Measurements from ENCODE around the gene KMT2D. TPM values are rescaled to one million over a fixed set of nuclear protein-coding genes. Genes with fewer than 3 reads are reported as not detected.

KMT2D gene
- total RNA-seq, 1 experiment from 2014 or later: 41.9 TPM

- Histone ChIP-seq H3K27me3 (ENCODE audit: low read length) (no peaks in the 10 kb centered on the region), H3K4me3 (ENCODE audit: low read length) (no peak overlapping the region), H3K79me2 (ENCODE audit: low read length) (no peaks in the 10 kb centered on the region), H3K4me1 (ENCODE audit: insufficient read depth, low read length) (peaks cover 4% of the 10 kb centered on the region; the same call in 1 of the 2 replicates), H3K36me3 (ENCODE audit: low read depth, low read length) (peaks cover 38% of the 10 kb centered on the region), H3K9me2 (replicated peaks; ENCODE audit: low read length) (no peaks in the 10 kb centered on the region), H2AFZ (ENCODE audit: low read length) (no peak overlapping the region), H3K9ac (ENCODE audit: low read length) (no peak overlapping the region), H4K20me1 (ENCODE audit: low read length) (no peaks in the 10 kb centered on the region), H3K27ac (ENCODE audit: low read length) (no peak overlapping the region), H3K4me2 (ENCODE audit: low read length) (no peak overlapping the region), H3F3A (ENCODE audit: low read length, unreplicated experiment) (peaks cover 1% of the 10 kb centered on the region), H3K9me3 (ENCODE audit: low read length) (no peaks in the 10 kb centered on the region)
- no peak for ATAC-seq
- no TSS peak for BruUV-seq (replicated peaks)
- ChIA-PET CTCF (interaction anchor here (0.5 kb wide), 1 partner anchor 172 kb away, joined by 3 read pairs; no protein-coding TSS in a partner anchor), POLR2A (ENCODE audit: unreplicated experiment) (no interaction called here)
- intact Hi-C loops (cut with micrococcal nuclease): no loop called here
- TF ChIP-seq EZH2 (IDR thresholded peaks at IDR 0.05; ENCODE audit: low read length, unreplicated experiment) (no peak), EZH2phosphoT487 (IDR thresholded peaks at IDR 0.05; ENCODE audit: borderline replicate concordance, low read length) (no peak), CTCF (conservative IDR thresholded peaks at IDR 0.05; ENCODE audit: low read depth, low read length) (no peak)
- DNase-seq: no peak
Observed at GRCh38 chr12:49024543-49024942, 36.1 kb downstream of the KMT2D start.

GRCh38 chr12:49023812-49024211 is 36.8 kb downstream of the KMT2D start:
- no peaks in the 10 kb centered on the region for H3K27me3 ChIP-seq (ENCODE audit: low read length)
- H3K27ac ChIP-seq (ENCODE audit: low read length): no peak overlapping the region
- BruUV-seq (replicated peaks): no TSS peak
- TF ChIP-seq CTCF (conservative IDR thresholded peaks at IDR 0.05; ENCODE audit: low read depth, low read length) (no peak), EZH2 (IDR thresholded peaks at IDR 0.05; ENCODE audit: low read length, unreplicated experiment) (no peak), EZH2phosphoT487 (IDR thresholded peaks at IDR 0.05; ENCODE audit: borderline replicate concordance, low read length) (no peak)
- ChIA-PET CTCF (interaction anchor here (0.6 kb wide), 1 partner anchor 27 kb away, joined by 5 read pairs; no protein-coding TSS in a partner anchor), POLR2A (ENCODE audit: unreplicated experiment) (interaction anchor here (0.7 kb wide), 1 partner anchor 25 kb away, joined by 8 read pairs; no protein-coding TSS in a partner anchor)
- H2AFZ ChIP-seq (ENCODE audit: low read length): no peak overlapping the region
- no peak overlapping the region for H3K9ac ChIP-seq (ENCODE audit: low read length)
- H4K20me1 ChIP-seq (ENCODE audit: low read length): no peaks in the 10 kb centered on the region
- H3K4me1 ChIP-seq (ENCODE audit: insufficient read depth, low read length): peaks cover 7% of the 10 kb centered on the region; the same call in 1 of the 2 replicates
- peaks cover 31% of the 10 kb centered on the region for H3K36me3 ChIP-seq (ENCODE audit: low read depth, low read length)
- no peak overlapping the region for H3K4me3 ChIP-seq (ENCODE audit: low read length)
- H3K4me2 ChIP-seq (ENCODE audit: low read length): no peak overlapping the region
- H3K9me2 ChIP-seq (replicated peaks; ENCODE audit: low read length): no peaks in the 10 kb centered on the region
- ATAC-seq (no peak), DNase-seq (no peak)
- H3F3A ChIP-seq (ENCODE audit: low read length, unreplicated experiment): peaks cover 4% of the 10 kb centered on the region
- H3K79me2 ChIP-seq (ENCODE audit: low read length): no peaks in the 10 kb centered on the region
- intact Hi-C loops (cut with micrococcal nuclease): no loop called here
- no peaks in the 10 kb centered on the region for H3K9me3 ChIP-seq (ENCODE audit: low read length)

- Histone ChIP-seq H3K4me3 (ENCODE audit: low read length) (no peak overlapping the region), H3K27ac (ENCODE audit: low read length) (no peak overlapping the region), H3K4me2 (ENCODE audit: low read length) (no peak overlapping the region), H3K9me2 (replicated peaks; ENCODE audit: low read length) (no peaks in the 10 kb centered on the region), H3K9ac (ENCODE audit: low read length) (no peak overlapping the region), H2AFZ (ENCODE audit: low read length) (no peak overlapping the region), H3K4me1 (ENCODE audit: insufficient read depth, low read length) (peaks cover 9% of the 10 kb centered on the region), H4K20me1 (ENCODE audit: low read length) (no peaks in the 10 kb centered on the region), H3F3A (ENCODE audit: low read length, unreplicated experiment) (peaks cover 4% of the 10 kb centered on the region), H3K79me2 (ENCODE audit: low read length) (peaks cover 7% of the 10 kb centered on the region), H3K9me3 (ENCODE audit: low read length) (no peaks in the 10 kb centered on the region), H3K27me3 (ENCODE audit: low read length) (no peaks in the 10 kb centered on the region), H3K36me3 (ENCODE audit: low read depth, low read length) (peaks cover 28% of the 10 kb centered on the region)
- intact Hi-C loops (cut with micrococcal nuclease): no loop called here
- TF ChIP-seq EZH2phosphoT487 (IDR thresholded peaks at IDR 0.05; ENCODE audit: borderline replicate concordance, low read length): no peak
- no peak for TF ChIP-seq EZH2 (IDR thresholded peaks at IDR 0.05; ENCODE audit: low read length, unreplicated experiment)
- no peak for ATAC-seq
- no TSS peak for BruUV-seq (replicated peaks)
- DNase-seq: no peak
- CTCF ChIA-PET: no interaction called here
- POLR2A ChIA-PET (ENCODE audit: unreplicated experiment): no interaction called here
Observed at GRCh38 chr12:49022558-49023178, 37.9 kb downstream of the KMT2D start.
